ENCODE results near the gene EPB41. TPM values are rescaled to one million over a fixed set of nuclear protein-coding genes. Genes with fewer than 3 reads are reported as not detected.

EPB41 gene
- total RNA-seq, 1 donor from 2014 or later = 74.9 TPM

- H3K27ac Mint-ChIP-seq = no peak overlapping the region
- H3K27me3 Mint-ChIP-seq (ENCODE audit: insufficient read depth) = no peaks in the 10 kb centered on the region
- peaks cover 8% of the 10 kb centered on the region for H3K36me3 Mint-ChIP-seq (ENCODE audit: low read depth)
- H3K4me1 Mint-ChIP-seq (ENCODE audit: low read depth) = peaks cover 22% of the 10 kb centered on the region
- intact Hi-C loops (cut with micrococcal nuclease) = no loop called here
- no peak for DNase-seq (ENCODE audit: low spot score)
- H3K9me3 Mint-ChIP-seq = no peaks in the 10 kb centered on the region
- no peak overlapping the region for H3K4me3 Mint-ChIP-seq
These were observed 61.9 kb downstream of the EPB41 start for GRCh38 chr1:28976248-28976647.

GRCh38 chr1:28981210-28981609 lies 66.8 kb downstream of the EPB41 start:
- Mint-ChIP-seq H3K4me1 (ENCODE audit: low read depth) (peaks cover 9% of the 10 kb centered on the region), H3K27me3 (ENCODE audit: insufficient read depth) (no peaks in the 10 kb centered on the region), H3K4me3 (no peak overlapping the region), H3K9me3 (peaks cover 4% of the 10 kb centered on the region), H3K27ac (no peak overlapping the region), H3K36me3 (ENCODE audit: low read depth) (peaks cover 7% of the 10 kb centered on the region)
- intact Hi-C loops (cut with micrococcal nuclease) = no loop called here
- DNase-seq (ENCODE audit: low spot score) = no peak

- Mint-ChIP-seq H3K4me3 (no peak overlapping the region), H3K36me3 (ENCODE audit: low read depth) (peaks cover 9% of the 10 kb centered on the region), H3K4me1 (ENCODE audit: low read depth) (peaks cover 18% of the 10 kb centered on the region), H3K27me3 (ENCODE audit: insufficient read depth) (no peaks in the 10 kb centered on the region), H3K9me3 (peaks cover 4% of the 10 kb centered on the region), H3K27ac (no peak overlapping the region)
- intact Hi-C loops (cut with micrococcal nuclease) = no loop called here
- no peak for DNase-seq (ENCODE audit: low spot score)
These were observed 67.8 kb downstream of the EPB41 start for GRCh38 chr1:28982198-28982597.

- intact Hi-C loops (cut with micrococcal nuclease) = no loop called here
- Mint-ChIP-seq H3K27ac (no peak overlapping the region), H3K4me3 (no peak overlapping the region), H3K36me3 (ENCODE audit: low read depth) (peaks cover 14% of the 10 kb centered on the region), H3K9me3 (peaks cover 4% of the 10 kb centered on the region), H3K27me3 (ENCODE audit: insufficient read depth) (no peaks in the 10 kb centered on the region), H3K4me1 (ENCODE audit: low read depth) (peaks cover 18% of the 10 kb centered on the region)
- DNase-seq (ENCODE audit: low spot score) = no peak
These were observed 68.7 kb downstream of the EPB41 start for GRCh38 chr1:28983091-28983490.

GRCh38 chr1:28983509-28984310 lies 69.3 kb downstream of the EPB41 start:
- intact Hi-C loops (cut with micrococcal nuclease) = no loop called here
- Mint-ChIP-seq H3K4me1 (ENCODE audit: low read depth) (peaks cover 18% of the 10 kb centered on the region), H3K36me3 (ENCODE audit: low read depth) (peaks cover 14% of the 10 kb centered on the region), H3K4me3 (no peak overlapping the region), H3K27ac (no peak overlapping the region), H3K27me3 (ENCODE audit: insufficient read depth) (no peaks in the 10 kb centered on the region), H3K9me3 (peaks cover 4% of the 10 kb centered on the region)
- DNase-seq (ENCODE audit: low spot score) = no peak

GRCh38 chr1:28984311-28984684 lies 69.9 kb downstream of the EPB41 start:
- Mint-ChIP-seq H3K4me3 (no peak overlapping the region), H3K27me3 (ENCODE audit: insufficient read depth) (no peaks in the 10 kb centered on the region), H3K4me1 (ENCODE audit: low read depth) (peaks cover 18% of the 10 kb centered on the region), H3K9me3 (peaks cover 4% of the 10 kb centered on the region), H3K27ac (no peak overlapping the region), H3K36me3 (ENCODE audit: low read depth) (peaks cover 18% of the 10 kb centered on the region)
- intact Hi-C loops (cut with micrococcal nuclease) = no loop called here
- no peak for DNase-seq (ENCODE audit: low spot score)

GRCh38 chr1:28985427-28985826 lies 71.1 kb downstream of the EPB41 start:
- no peaks in the 10 kb centered on the region for H3K27me3 Mint-ChIP-seq (ENCODE audit: insufficient read depth)

GRCh38 chr1:28986306-28986910 lies 72.0 kb downstream of the EPB41 start:
- peaks cover 19% of the 10 kb centered on the region for H3K36me3 Mint-ChIP-seq (ENCODE audit: low read depth)
- H3K27me3 Mint-ChIP-seq (ENCODE audit: insufficient read depth) = no peaks in the 10 kb centered on the region
- peaks cover 4% of the 10 kb centered on the region for H3K9me3 Mint-ChIP-seq
- H3K27ac Mint-ChIP-seq = no peak overlapping the region
- H3K4me1 Mint-ChIP-seq (ENCODE audit: low read depth) = peaks cover 18% of the 10 kb centered on the region
- H3K4me3 Mint-ChIP-seq = no peak overlapping the region
- DNase-seq (ENCODE audit: low spot score) = no peak
- intact Hi-C loops (cut with micrococcal nuclease) = no loop called here

More at GRCh38 chr1:28985427-28985826, 71.1 kb downstream of the EPB41 start:
- intact Hi-C loops (cut with micrococcal nuclease) = no loop called here
- peaks cover 19% of the 10 kb centered on the region for H3K36me3 Mint-ChIP-seq (ENCODE audit: low read depth)
- peaks cover 18% of the 10 kb centered on the region for H3K4me1 Mint-ChIP-seq (ENCODE audit: low read depth)
- peaks cover 4% of the 10 kb centered on the region for H3K9me3 Mint-ChIP-seq
- H3K4me3 Mint-ChIP-seq = no peak overlapping the region
- H3K27ac Mint-ChIP-seq = no peak overlapping the region
- no peak for DNase-seq (ENCODE audit: low spot score)

GRCh38 chr1:29002792-29003191 lies 88.4 kb downstream of the EPB41 start:
- Mint-ChIP-seq H3K4me1 (ENCODE audit: low read depth) (peaks cover 14% of the 10 kb centered on the region), H3K9me3 (no peaks in the 10 kb centered on the region), H3K27ac (no peak overlapping the region), H3K36me3 (ENCODE audit: low read depth) (peaks cover 18% of the 10 kb centered on the region), H3K27me3 (ENCODE audit: insufficient read depth) (no peaks in the 10 kb centered on the region), H3K4me3 (no peak overlapping the region)
- intact Hi-C loops (cut with micrococcal nuclease) = no loop called here
- DNase-seq (ENCODE audit: low spot score) = no peak

GRCh38 chr1:29004288-29004687 lies 89.9 kb downstream of the EPB41 start:
- DNase-seq (ENCODE audit: low spot score) = no peak
- Mint-ChIP-seq H3K36me3 (ENCODE audit: low read depth) (peaks cover 16% of the 10 kb centered on the region), H3K27me3 (ENCODE audit: insufficient read depth) (no peaks in the 10 kb centered on the region), H3K4me3 (no peak overlapping the region), H3K27ac (no peak overlapping the region), H3K9me3 (no peaks in the 10 kb centered on the region), H3K4me1 (ENCODE audit: low read depth) (peaks cover 14% of the 10 kb centered on the region)
- intact Hi-C loops (cut with micrococcal nuclease) = no loop called here

GRCh38 chr1:29004798-29005197 lies 90.4 kb downstream of the EPB41 start:
- Mint-ChIP-seq H3K27me3 (ENCODE audit: insufficient read depth) (no peaks in the 10 kb centered on the region), H3K4me3 (no peak overlapping the region), H3K27ac (no peak overlapping the region), H3K9me3 (no peaks in the 10 kb centered on the region), H3K36me3 (ENCODE audit: low read depth) (peaks cover 14% of the 10 kb centered on the region), H3K4me1 (ENCODE audit: low read depth) (peaks cover 14% of the 10 kb centered on the region)
- DNase-seq (ENCODE audit: low spot score) = no peak
- intact Hi-C loops (cut with micrococcal nuclease) = no loop called here

- H3K27ac Mint-ChIP-seq = no peak overlapping the region
- DNase-seq (ENCODE audit: low spot score) = no peak
- H3K9me3 Mint-ChIP-seq = no peaks in the 10 kb centered on the region
- no peak overlapping the region for H3K4me3 Mint-ChIP-seq
- no peaks in the 10 kb centered on the region for H3K27me3 Mint-ChIP-seq (ENCODE audit: insufficient read depth)
- intact Hi-C loops (cut with micrococcal nuclease) = no loop called here
- H3K4me1 Mint-ChIP-seq (ENCODE audit: low read depth) = no peaks in the 10 kb centered on the region
- peaks cover 10% of the 10 kb centered on the region for H3K36me3 Mint-ChIP-seq (ENCODE audit: low read depth)
These were observed 97.4 kb downstream of the EPB41 start for GRCh38 chr1:29011775-29012174.

- intact Hi-C loops (cut with micrococcal nuclease) = no loop called here
- H3K36me3 Mint-ChIP-seq (ENCODE audit: low read depth) = peaks cover 8% of the 10 kb centered on the region
- H3K27me3 Mint-ChIP-seq (ENCODE audit: insufficient read depth) = no peaks in the 10 kb centered on the region
- H3K27ac Mint-ChIP-seq = no peak overlapping the region
- DNase-seq (ENCODE audit: low spot score) = no peak
- no peak overlapping the region for H3K4me3 Mint-ChIP-seq
- H3K9me3 Mint-ChIP-seq = no peaks in the 10 kb centered on the region
- H3K4me1 Mint-ChIP-seq (ENCODE audit: low read depth) = no peaks in the 10 kb centered on the region
These were observed 102.9 kb downstream of the EPB41 start for GRCh38 chr1:29017235-29017634.
